ENCODE measurements around the gene SIDT2.
A peak's percentile ranks its signal among the peaks of the same experiment; 100 is the strongest.
"Not testable (repeated sequence)": the region's sequence is repeated elsewhere in the genome, so short reads cannot be mapped to it uniquely, and the experiment has no call there.

Gene SIDT2

DNA sequence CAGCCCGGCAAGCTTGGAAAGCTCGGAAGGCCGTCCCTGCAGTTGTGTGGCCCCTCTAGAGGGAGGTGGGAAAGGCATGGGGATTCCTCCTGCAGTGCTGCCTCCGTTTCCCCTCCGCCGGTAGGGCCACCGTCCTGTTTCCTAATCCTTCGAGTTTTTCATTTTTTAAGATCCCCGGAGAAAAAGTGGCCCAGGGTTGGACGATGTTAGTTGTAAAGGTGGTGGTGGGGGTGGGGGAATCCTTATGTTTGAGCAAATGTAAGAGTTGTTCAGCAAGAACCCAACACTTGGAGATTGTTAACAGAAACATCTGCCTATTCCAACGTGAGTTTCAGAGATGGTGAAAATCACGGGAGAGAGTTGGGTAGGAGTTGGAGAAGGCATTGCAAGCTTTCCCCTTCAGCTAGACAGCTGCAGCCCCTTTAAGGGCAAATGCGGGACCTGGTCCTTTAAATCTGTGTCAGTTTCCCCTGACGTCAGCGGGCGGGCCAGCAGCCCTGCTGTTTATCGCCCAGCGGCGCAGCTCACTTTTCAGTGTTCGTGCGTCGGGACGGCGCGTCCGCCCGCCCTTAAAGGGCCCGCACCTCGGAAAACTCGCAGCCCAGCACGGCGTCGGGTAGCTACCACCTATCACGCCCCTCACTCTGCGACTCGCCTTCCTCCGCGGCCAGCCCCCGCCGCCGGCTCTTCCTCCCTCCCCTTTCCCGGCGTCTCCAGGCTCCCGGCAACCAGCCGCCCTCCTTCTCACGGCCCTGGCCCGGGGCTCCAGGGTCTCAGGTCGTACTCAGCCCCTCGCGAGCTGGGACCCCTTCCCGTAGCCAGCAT lies at the start of gene SIDT2:
SIDT2 (plus strand) TSS at position 534 of the 825 bp plus-strand sequence. CDS start 521 bp downstream, outside the sequence.
- DNase-seq (ENCODE audit: low read depth in 2 of 2) = peak; percentile 84 to 89

DNA sequence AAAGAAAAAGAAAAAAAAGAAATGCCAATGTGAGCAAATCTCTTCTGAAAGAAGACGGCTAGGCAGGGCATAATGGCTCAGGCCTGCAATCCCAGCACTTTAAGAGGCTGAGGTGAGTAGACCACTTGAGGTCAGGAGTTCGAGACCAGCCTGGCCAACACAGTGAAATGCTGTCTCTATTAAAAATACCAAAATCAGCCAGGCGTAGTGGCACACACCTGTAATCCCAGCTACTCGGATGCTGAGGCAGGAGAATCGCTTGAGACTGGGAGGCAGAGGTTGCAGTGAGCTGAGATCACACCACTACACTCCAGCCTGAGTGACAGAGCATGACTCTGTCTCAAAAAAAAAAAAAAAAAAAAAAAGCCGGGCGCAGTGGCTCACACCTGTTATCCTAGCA lies 48.1 kb upstream of the SIDT2 start:
- DNase-seq (ENCODE audit: low read depth in 2 of 2) = not testable (repeated sequence)

DNA sequence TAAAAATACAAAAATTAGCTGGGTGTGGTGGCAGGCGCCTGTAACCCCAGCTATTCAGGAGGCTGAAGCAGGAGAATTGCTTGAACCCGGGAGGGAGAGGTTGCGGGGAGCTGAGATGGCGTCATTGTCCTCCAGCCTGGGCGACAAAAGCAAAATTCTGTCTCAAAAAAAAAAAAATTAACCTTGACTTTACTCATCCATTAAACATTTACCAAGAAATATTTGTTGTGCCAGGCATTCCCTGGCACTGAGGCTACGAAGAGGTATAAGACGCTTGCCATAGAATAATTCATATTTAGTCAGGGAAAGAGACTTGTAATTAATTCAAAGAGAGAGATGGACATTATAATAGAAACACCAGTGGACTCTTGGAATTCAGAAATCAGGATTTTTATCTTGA lies 47.7 kb upstream of the SIDT2 start:
- no peak for DNase-seq (ENCODE audit: low read depth in 2 of 2)

DNA sequence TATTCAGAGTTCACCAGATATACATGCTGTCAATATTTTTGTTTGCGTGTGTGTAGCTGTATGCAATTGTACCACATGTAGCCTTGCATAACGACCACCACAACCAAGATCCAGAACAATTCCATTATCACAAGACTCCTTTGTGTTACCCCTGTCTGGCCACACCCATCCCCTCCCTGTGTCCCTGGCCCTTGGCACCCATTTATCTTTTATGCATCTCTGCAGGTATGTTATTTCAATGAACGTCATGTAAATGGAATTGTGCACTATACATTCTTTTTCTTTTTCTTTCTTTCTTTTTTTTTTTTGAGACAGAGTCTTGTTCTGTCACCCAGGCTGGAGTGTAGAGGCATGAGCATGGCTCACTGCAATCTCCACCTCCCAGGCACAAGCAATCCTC lies 44.1 kb upstream of the SIDT2 start:
- no peak for DNase-seq (ENCODE audit: low read depth in 2 of 2)

DNA sequence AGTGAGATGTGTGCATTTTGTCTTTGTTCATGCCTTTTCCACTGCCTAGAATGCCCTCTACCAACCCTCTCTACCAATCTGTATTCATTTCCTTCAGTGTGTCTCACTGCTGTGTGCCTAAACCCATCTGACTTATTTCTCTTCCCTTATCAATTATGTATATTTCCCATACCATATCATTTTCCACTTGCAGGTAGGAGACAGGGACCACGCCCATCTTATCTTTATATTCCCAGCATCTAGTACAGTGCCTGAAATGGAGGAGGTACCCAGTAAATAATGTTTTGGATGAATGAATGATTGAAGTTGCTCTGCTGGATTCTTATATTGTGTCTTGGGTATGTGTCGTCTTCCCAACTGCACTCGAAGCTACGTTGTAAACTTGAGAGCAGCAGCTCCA lies 43.6 kb upstream of the SIDT2 start:
- DNase-seq (ENCODE audit: low read depth in 2 of 2) = not testable (repeated sequence)

DNA sequence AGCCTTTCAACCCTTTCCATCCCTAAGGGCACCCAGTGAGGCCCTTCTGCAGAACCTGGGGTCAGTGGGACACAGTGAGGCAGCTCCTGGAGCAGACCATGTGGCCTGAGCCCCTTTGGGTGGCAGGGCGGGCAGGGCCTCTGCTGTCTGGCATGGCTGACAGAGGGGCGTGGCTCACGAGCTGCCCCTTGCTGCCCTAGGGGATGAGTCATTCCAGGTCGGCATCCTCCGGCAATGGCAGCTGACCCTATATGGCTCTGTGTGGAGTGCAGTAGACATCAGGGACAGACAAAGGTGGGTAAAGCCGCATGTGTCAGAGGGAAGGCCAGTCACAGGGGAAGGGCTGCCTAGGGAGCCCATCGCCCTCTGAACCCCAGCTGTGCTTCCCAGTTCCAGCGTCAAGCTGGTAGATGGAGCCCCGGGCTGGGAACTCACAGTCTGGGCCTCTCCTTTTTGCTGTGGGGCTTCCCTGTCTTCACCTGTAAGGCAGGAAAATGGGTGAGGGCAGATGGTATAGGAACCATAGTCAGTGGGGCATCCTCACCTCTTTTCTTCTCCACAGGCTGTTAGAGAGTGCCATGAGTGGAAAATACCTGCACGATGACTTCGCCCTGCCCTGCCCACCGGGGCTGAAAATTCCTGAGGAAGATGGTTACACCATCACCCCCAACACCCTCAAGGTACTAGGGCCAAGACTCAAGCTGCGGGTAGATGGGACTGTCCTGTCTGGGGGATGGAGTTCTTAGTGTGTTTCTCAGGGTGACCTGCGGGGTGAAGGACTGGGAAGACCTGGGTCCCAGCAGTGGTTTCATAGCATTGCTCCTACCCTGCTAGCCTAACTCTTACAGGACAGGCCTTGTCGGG lies 41.1 kb upstream of the SIDT2 start:
- DNase-seq (ENCODE audit: low read depth in 2 of 2) = not testable (repeated sequence)

DNA sequence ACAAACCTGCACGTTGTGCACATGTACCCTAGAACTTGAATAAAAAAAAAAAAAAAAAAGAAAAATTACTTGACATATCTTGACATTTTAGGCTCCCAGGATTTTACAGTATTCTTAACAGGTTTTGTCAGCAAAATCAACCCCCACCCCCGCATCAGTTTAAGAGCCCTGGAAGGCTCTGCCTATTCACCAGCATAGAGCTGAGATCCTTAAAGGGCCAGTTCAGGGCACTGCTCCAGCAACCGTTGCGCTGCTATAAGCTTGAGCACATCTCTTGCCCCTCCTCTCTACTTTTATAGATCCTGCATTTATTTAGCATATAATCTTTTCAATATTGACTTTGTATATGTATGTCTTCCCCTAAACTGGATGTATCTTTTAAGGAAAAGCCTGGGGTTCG lies 35.2 kb upstream of the SIDT2 start:
- DNase-seq (ENCODE audit: low read depth in 2 of 2) = peak in 1 of 2 donors; percentile 8

DNA sequence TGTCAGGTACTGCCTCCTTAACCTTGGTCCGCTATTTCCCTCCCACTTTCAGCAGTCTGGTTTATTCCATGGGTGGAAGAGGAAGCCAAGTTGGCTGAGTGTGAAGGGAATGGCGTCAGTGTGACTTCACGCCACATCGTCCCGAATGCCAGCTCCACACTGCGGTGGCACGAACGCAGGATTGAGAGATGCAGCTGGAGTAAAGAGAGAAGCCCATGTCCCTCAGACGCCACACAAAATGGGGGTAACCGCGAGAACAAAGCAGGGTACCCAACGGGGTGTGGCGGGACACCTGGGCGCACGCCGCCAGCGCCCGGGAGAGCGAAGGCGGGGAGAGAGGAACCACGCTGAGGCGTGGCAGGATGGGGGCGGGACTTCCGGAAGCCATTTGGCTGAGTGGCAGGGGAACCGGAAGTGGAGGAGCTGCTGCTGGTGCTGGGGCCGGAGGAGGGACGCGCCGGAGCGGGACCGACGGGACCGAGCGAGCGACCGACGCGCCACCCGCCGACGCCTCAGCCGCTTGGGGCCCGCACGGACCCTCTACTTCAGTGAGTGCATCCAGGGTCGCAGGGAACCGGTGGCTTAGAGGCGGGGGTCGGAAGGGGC lies 34.6 kb upstream of the SIDT2 start, which contains the start of gene PAFAH1B2:
PAFAH1B2 (plus strand) TSS at position 417 of the 606 bp plus-strand sequence. CDS start 8,161 bp downstream, outside the sequence.
- peak; percentile 94 to 95 for DNase-seq (ENCODE audit: low read depth in 2 of 2)

DNA sequence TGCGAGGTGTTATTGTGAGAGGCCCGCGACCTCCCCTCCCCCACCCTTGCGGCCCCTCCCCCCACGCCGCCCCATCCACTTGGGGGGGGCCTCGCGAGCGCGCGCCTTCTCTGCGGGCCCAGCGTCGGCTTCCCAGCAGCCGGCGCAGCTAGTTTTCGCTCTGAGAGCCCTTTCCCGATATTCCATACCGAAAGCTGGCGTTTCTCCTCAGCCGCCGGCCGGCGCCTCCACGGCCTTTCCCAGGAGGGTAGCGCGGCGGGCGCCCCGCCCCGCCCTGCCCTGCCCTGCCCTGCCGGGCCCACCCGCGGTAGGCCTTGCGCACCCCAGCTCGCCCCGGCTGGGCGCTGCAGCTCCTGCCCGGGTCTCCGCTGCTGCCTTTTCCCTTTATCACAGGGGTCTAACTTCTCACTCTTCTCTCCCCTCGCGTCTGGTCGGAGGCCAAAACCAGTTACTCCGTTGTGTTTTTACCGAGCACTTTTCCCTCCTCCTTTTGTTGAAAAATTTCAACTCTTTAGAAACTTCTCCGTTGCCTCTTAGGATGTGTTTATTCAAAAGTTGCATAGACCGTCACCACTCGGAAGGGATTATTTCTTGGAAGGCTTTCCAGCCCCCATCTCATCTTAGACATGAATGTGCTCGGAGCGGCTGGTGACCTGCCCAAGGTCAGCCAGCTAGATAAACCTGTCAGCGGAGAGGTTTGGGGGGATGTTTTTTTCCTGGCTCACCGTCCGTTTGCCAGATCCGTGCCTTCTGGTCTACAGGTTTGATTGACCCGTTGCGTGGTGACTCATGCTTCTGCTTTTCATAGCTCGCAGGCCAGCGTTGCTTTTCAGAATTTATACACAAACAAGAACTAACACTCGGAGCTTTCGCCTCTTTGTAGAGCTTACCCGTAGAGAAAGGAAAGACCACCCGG lies 33.8 kb upstream of the SIDT2 start:
- DNase-seq (ENCODE audit: low read depth in 2 of 2) = peak; percentile 28 to 40

DNA sequence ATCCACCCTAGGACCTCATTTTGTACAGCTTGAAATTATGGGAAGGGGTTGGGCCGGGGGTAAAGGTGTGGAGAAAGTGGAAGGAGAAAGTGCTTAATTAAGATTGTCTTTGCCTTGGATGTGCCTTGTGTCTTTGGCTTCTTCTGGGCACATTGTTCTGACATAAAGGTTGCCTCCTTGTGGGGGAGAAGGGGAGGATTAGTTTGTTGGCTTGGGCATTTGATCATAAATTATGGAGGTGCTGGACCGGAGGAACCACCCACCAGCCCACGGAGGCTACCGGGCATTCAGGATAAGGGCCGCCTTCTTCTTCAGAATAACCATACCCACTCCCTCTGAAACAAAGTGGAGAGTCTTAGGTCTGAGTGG lies 33.2 kb upstream of the SIDT2 start:
- no peak for DNase-seq (ENCODE audit: low read depth in 2 of 2)

DNA sequence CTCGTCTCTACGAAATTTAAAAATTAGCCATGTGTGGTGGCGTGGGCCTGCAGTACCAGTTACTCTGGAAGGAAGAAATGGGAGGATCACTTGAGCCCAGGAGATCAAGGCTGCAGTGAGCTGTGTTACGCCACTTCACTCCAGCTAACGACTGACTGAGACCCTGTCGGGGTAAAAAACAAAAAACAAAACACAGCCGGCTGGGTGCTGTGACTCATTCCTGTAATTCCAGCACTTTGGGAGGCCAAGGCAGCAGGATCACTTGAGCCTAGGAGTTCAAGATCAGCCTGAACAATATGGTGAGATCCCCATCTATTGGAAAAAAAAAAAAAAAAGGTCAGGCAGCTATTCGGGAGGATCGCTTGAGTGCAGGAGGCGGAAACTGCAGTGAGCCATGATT lies 32.0 kb upstream of the SIDT2 start:
- no peak for DNase-seq (ENCODE audit: low read depth in 2 of 2)

DNA sequence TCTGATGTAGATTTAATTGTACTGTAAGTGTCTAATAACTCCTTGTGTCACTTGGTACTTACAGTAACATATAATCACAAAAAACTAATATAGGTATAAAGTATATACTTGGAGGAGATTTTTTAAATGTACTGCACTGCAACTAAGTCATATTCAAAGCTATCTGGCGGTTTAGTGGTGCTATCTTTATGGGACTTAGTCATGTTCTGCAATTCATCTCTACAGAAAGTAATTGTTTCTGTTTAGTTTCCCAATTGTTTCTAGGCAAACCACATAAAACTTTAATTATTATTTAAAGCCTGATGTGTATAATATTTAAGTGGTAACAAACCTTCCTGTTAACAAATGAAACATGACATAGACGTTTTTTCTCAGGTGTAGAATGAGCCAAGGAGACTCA lies 26.5 kb upstream of the SIDT2 start:
- no peak for DNase-seq (ENCODE audit: low read depth in 2 of 2)

DNA sequence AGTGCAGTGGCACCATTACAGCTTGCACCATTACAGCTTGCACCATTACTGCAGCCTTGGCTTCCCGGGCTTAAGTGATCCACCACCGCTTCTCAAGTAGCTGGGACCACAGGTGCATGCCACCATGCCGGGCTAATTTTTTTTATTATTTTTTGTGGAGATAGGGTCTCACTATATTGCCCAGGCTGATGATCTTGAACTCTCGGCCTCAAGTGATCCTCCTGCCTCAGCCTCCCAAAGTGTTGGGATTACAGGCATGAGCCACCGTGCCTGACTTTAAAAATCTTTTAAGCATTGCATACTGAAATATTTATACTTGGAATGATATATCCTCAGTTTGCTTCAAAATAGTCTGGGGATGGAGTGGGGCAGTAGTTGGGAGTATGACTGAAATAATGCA lies 24.1 kb upstream of the SIDT2 start:
- DNase-seq (ENCODE audit: low read depth in 2 of 2) = no peak

DNA sequence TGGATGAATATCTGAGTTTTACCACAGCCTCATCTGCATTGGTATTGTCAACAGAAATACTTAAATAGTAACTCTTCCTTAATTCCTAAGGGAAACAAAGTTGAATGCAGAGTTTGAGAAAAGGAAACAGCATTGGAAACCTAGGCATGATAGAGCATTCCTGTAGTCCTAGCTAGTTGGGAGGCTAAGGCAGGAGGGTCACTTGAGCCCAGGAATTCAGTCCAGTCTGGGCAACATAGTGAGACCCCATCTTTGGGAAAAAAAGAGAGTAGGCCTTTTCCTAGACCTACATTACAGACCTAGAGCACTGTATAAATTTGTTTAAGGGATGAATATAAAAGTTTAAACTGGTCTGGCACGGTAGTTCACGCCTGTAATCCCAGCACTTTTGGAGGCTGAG lies 21.0 kb upstream of the SIDT2 start:
- no peak for DNase-seq (ENCODE audit: low read depth in 2 of 2)

DNA sequence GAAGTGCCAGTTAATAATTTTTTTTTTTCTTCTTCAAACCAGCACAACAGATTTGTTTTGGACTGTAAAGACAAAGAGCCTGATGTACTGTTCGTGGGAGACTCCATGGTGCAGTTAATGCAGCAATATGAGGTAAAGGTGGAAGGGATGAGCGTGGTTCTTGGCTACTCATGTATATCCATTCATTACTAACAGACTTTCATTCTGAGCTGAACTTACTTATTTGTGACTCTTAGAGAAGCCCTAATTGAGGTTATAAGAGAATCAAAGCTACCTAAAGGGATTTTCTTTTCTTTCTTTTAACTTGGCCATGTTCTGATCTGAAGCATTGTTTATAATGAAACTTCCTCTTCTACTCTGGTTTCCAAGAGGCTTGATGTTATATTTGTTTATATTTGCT lies 18.7 kb upstream of the SIDT2 start:
- DNase-seq (ENCODE audit: low read depth in 2 of 2) = no peak

DNA sequence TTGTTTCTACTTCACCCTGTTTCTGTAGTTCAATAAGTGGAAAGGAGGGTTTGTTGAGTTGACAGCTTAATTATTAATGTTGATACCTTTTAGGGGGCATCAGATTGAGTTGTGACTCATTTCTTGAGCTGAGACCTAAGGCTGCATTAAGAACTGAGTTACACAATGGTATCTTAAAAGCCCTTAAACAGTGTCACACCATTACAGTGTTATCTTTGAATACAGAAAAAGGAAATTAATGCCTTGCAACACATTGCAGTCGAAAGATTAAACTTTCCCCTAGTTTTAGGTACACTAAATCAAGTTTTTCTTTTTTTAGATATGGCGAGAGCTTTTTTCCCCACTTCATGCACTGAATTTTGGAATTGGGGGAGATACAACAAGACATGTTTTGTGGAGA lies 17.7 kb upstream of the SIDT2 start:
- no peak for DNase-seq (ENCODE audit: low read depth in 2 of 2)

DNA sequence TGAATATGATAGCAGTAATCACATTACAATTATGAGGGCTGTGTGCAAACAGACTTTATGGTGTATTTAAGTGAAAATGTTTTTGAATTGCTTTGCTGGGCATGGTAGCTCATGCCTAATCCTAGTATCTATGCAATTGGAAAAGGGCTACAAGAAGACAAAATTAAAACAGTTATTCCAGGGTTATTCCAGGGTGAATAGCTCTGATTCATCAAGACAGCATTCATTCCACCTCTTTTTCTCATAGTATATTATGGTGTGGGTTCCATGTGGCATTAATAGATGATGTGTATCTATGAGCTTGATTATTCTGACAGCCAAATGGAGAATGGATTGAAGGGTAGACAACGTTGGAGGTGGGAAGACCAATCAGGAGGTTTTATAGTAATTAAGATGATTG lies 12.1 kb upstream of the SIDT2 start:
- DNase-seq (ENCODE audit: low read depth in 2 of 2) = no peak

DNA sequence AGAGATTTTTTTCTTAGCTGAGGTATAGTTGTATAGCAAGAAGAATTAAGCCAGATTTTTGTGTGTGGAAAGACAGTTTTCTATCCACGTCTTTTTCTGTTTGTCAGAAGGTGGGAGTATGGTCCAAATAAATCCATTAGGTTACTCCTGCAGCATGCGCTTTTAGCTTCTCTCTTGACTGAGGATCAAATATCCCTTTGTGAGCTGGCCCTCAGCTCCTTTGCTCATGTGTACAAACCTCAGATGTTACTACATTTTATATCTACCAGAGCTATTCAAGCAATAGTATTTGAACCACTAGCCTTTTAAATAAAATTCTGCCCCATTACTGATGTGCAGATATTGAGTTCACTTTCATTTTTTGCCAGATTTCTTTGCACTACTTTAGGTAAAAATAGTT lies 8.8 kb upstream of the SIDT2 start:
- DNase-seq (ENCODE audit: low read depth in 2 of 2) = no peak

DNA sequence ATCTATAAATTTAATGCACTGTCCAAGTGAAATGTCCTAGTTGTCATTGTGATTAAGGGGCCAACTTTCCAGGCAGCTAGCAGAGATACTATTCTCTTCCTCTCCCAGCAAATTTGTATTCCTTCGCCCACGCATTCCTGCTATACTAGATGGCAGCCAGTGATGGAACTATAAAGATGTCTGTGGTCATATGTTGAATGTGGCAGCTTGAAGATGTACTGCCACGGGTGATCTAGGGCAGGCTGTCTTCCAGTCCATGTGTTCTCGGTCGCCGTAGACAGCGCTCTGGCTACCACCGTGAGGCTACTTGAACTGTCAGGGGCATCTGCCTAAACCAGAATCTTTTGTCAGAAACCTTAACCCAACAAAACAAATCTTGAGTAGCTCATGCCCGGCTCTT lies 8.3 kb upstream of the SIDT2 start:
- no peak for DNase-seq (ENCODE audit: low read depth in 2 of 2)

DNA sequence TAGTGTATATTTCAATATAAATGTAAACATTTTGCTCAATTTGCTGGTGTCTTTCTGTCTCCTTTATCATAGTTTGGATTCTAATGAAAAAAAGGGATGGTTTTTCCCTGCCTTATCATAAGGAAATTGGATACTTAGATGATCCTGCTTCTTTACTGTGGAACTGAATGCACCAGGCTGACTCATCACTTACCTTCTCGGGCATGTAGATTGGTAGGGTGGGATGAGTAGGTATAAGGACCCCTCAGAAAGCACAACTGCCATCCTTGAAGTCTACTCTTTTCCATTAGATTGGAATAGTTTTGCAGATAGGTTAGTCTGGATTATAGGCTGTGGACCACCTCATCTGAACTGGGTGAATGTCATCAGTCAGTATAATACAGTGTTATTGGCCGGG lies 7.5 kb upstream of the SIDT2 start:
- no peak for DNase-seq (ENCODE audit: low read depth in 2 of 2)

DNA sequence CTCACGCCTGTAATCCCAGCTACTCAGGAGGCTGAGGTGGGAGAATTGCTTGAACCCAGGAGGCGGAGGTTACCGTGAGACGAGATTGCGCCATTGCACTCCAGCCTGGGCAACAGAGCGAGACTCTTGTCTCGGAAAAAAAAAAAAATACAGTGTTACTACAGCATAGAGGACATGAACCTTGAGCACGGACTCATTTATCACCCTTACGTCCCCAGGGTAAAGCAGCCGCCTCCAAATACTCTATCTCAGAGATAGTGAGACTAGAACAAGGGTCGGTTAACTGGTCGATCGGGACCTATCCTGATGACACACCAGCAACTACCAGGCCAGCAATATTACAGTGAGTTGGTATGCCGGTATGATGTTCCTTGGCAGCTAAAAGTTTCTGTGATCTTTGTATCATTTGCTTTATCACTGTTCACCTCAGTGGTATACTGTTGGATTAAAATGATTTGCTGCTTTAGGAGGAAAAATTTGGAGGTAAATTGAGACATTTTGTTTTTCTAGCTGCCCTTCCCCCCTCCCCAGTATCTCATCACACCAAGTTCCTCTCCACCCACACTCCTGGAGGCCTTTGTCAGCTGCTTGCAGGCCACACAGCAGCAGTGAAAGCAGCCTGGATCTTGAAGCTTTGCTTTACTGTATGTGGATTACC lies 7.0 kb upstream of the SIDT2 start:
- DNase-seq (ENCODE audit: low read depth in 2 of 2) = no peak
